ENCODE measurements around the gene SPOCK1.

- no peak for TF ChIP-seq POLR2AphosphoS5 (IDR thresholded peaks at IDR 0.05; ENCODE audit: low read depth, low read length)
- TF ChIP-seq TAF1 (IDR thresholded peaks at IDR 0.05; ENCODE audit: borderline replicate concordance, insufficient read depth, low read length): no peak
- TF ChIP-seq REST (IDR thresholded peaks at IDR 0.05; ENCODE audit: insufficient read depth in 1 of 2, low read depth in 2 of 2, low read length in 2 of 2): no peak
- no peak for TF ChIP-seq SIN3A (IDR thresholded peaks at IDR 0.05; ENCODE audit: borderline replicate concordance, insufficient read depth, low read length)
These were observed 411.0 kb downstream of the SPOCK1 start for GRCh38 chr5:137088175-137088574.
